Measurements from ENCODE around the gene SEC11C. TPM values are rescaled to one million over a fixed set of nuclear protein-coding genes. Genes with fewer than 3 reads are reported as not detected.

The SEC11C gene
- total RNA-seq, 2 donors from 2014 or later = 24.4 to 37.4 TPM

DNA sequence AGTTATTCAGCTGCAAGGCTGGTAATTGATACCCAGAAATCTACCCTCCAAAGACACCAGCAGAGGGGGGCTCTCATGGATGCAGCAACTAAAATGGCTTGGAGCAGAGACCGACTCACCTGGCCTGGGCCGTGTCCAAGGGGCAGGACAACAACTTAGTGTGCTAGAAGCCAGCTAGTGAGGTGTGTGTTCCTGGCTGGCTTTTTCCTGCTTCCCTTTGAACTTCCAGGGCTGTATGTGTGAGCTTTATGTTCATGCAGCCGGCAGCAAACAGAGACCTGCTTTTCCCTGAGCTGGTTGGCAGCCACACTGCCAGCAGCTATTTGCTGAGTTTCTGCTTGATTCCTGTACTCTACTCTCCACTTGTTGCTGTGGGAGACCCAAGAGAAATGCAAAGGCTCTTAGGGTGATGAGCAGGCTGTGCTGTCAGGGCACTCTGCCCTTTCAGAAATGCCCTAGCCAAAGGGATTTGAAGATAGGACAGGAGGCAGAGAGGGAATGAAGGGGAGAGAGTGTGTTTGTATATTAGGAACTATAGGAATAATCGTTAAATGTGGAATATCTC lies 56.6 kb downstream of the SEC11C start:
- ATAC-seq (ENCODE audit: insufficient number of reproducible peaks, low FRiP score, low read depth) (no peak), DNase-seq (ENCODE audit: low spot score) (no peak)
- Histone ChIP-seq H3K27me3 (replicated peaks; ENCODE audit: insufficient read depth) (no peaks in the 10 kb centered on the region), H3K4me3 (no peak overlapping the region), H3K36me3 (no peaks in the 10 kb centered on the region), H3K27ac (no peak overlapping the region), H3K9me3 (no peaks in the 10 kb centered on the region), H3K4me1 (ENCODE audit: control insufficient read depth in 1 of 2, low read depth in 2 of 2) (no peaks in the 10 kb centered on the region)
- TF ChIP-seq, protein P1, sequence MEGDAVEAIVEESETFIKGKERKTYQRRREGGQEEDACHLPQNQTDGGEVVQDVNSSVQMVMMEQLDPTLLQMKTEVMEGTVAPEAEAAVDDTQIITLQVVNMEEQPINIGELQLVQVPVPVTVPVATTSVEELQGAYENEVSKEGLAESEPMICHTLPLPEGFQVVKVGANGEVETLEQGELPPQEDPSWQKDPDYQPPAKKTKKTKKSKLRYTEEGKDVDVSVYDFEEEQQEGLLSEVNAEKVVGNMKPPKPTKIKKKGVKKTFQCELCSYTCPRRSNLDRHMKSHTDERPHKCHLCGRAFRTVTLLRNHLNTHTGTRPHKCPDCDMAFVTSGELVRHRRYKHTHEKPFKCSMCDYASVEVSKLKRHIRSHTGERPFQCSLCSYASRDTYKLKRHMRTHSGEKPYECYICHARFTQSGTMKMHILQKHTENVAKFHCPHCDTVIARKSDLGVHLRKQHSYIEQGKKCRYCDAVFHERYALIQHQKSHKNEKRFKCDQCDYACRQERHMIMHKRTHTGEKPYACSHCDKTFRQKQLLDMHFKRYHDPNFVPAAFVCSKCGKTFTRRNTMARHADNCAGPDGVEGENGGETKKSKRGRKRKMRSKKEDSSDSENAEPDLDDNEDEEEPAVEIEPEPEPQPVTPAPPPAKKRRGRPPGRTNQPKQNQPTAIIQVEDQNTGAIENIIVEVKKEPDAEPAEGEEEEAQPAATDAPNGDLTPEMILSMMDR (IDR thresholded peaks at IDR 0.05) = no peak

DNA sequence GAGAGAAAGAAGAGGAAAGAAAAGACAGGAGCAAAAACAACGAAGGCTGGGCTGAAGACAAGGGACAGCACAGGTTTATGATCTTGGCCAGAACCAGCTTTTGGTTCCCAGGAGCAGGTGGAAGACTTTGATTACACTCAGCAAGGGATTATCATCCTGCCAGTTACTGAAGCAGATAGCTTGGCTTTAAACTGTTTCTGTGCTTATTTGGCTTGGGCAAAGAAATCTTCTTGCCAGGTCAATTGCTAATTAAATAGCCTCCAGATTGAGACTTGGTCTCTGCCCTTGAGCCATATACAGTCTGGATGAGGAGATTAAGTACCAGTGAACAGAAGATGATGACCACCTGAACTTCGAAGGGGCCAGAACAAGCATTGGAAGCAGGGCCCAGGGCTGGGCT lies 58.0 kb downstream of the SEC11C start:
- Histone ChIP-seq H3K27ac (no peak overlapping the region), H3K27me3 (replicated peaks; ENCODE audit: insufficient read depth) (no peaks in the 10 kb centered on the region), H3K4me1 (ENCODE audit: control insufficient read depth in 1 of 2, low read depth in 2 of 2) (no peaks in the 10 kb centered on the region), H3K36me3 (no peaks in the 10 kb centered on the region), H3K9me3 (no peaks in the 10 kb centered on the region), H3K4me3 (no peak overlapping the region)
- no peak for ATAC-seq (ENCODE audit: insufficient number of reproducible peaks, low FRiP score, low read depth)
- TF ChIP-seq, protein P1 (IDR thresholded peaks at IDR 0.05) = no peak
- DNase-seq (ENCODE audit: low spot score) = no peak

DNA sequence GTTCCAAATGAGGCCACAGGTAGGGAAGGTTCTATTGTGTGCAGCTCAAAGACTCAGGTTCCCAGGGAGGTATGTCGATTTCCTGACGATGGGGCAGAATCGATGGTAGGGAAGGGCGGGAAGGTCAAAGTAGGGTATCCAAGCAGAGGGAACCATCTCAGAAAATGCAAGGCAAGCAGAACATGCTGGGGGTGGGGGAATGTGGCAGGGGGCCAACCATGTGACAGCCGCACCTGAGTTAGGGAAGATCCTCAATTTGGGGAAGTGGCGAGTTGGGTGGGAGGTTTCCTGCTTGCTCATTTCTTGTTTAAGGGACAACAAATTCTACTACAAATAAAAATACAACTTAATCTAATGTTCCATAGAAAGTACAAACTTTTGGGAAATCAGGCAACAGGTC lies 58.5 kb downstream of the SEC11C start:
- Histone ChIP-seq H3K9me3 (no peaks in the 10 kb centered on the region), H3K27me3 (replicated peaks; ENCODE audit: insufficient read depth) (no peaks in the 10 kb centered on the region), H3K27ac (no peak overlapping the region), H3K4me3 (no peak overlapping the region), H3K36me3 (no peaks in the 10 kb centered on the region), H3K4me1 (ENCODE audit: control insufficient read depth in 1 of 2, low read depth in 2 of 2) (no peaks in the 10 kb centered on the region)
- TF ChIP-seq, protein P1 (IDR thresholded peaks at IDR 0.05) = no peak
- no peak for ATAC-seq (ENCODE audit: insufficient number of reproducible peaks, low FRiP score, low read depth)
- DNase-seq (ENCODE audit: low spot score) = no peak

DNA sequence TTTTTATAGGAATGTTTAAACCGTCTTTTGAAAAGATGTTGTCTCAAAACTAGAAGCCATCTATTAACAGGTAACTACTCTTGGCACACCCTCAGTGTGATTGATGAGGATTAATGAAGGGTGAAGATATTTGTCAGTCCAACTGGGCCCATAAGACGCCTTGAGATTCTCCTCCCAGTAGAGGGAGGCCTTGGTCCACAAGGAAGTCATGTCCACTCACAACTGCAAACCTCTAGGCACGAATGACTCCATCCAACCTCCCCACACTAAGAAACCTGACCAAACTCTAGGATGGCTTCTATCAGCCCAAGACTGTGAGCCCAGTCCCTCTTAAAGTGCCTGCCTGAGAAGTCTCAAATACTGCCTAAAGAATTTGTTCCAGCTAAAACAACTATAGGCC lies 61.1 kb downstream of the SEC11C start:
- no peak overlapping the region for H3K27ac ChIP-seq
- H3K36me3 ChIP-seq = no peaks in the 10 kb centered on the region
- no peaks in the 10 kb centered on the region for H3K4me1 ChIP-seq (ENCODE audit: control insufficient read depth in 1 of 2, low read depth in 2 of 2)
- no peak for ATAC-seq (ENCODE audit: insufficient number of reproducible peaks, low FRiP score, low read depth)
- TF ChIP-seq, protein P1 (IDR thresholded peaks at IDR 0.05) = no peak
- no peaks in the 10 kb centered on the region for H3K27me3 ChIP-seq (replicated peaks; ENCODE audit: insufficient read depth)
- H3K9me3 ChIP-seq = no peaks in the 10 kb centered on the region
- no peak for DNase-seq (ENCODE audit: low spot score)
- H3K4me3 ChIP-seq = no peak overlapping the region

DNA sequence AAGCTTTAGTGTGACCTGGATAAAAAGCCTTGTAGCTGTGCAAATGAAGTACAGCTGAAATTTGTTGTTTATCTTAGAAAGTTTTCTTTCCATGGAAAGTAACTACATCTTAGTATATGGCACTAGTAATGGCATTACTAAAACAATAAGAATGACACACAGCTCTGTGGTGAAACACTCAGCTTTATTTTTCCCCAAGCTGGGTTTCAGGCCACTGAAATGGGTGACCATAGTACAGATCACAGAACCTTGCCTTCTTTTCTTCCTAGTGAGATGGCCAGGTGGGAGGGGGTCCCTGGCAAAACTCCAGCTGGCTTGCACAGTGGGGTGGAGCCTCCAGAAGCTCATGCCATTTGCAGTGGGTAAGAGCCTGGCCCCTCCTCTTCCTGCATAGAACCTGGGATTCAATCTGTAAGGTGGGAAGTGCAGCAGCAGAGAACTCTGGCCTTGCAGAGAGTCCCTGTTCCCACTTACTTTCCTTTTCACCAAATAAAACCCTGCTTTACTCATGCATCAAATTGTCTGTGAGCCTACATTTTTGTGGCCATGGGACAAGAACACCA lies 62.7 kb downstream of the SEC11C start:
- Histone ChIP-seq H3K36me3 (no peaks in the 10 kb centered on the region), H3K4me1 (ENCODE audit: control insufficient read depth in 1 of 2, low read depth in 2 of 2) (no peaks in the 10 kb centered on the region), H3K27me3 (replicated peaks; ENCODE audit: insufficient read depth) (no peaks in the 10 kb centered on the region), H3K9me3 (no peaks in the 10 kb centered on the region), H3K27ac (no peak overlapping the region), H3K4me3 (no peak overlapping the region)
- ATAC-seq (ENCODE audit: insufficient number of reproducible peaks, low FRiP score, low read depth) = no peak
- TF ChIP-seq, protein P1 (IDR thresholded peaks at IDR 0.05) = no peak
- DNase-seq (ENCODE audit: low spot score) = no peak
